Nephron (organoid): Measurements from ENCODE around the gene ACTR3.

Experiments
- H3K27ac Mint-ChIP-seq, 3 experiments: 2 replicates each; pipeline ENCODE4 v1.8.0; 2020; ENCODE audit warnings: mixed read lengths in 3 of 3, mild to moderate bottlenecking in 2 of 3, moderate library complexity in 1 of 3
- H3K27me3 Mint-ChIP-seq: 2 replicates; pipeline ENCODE4 v1.8.0; 2021; ENCODE audit warnings: low read depth, mild to moderate bottlenecking, moderate library complexity, mixed read lengths
- H3K36me3 Mint-ChIP-seq: 2 replicates; pipeline ENCODE4 v1.8.0; 2020; ENCODE audit warnings: low read depth, mixed read lengths
- H3K4me1 Mint-ChIP-seq: 2 replicates; pipeline ENCODE4 v1.8.0; 2020; ENCODE audit warnings: mixed read lengths
- H3K4me3 Mint-ChIP-seq, 3 experiments: 2 replicates each; pipeline ENCODE4 v1.8.0; 2020; ENCODE audit warnings: mild to moderate bottlenecking in 3 of 3, mixed read lengths in 3 of 3, moderate library complexity in 2 of 3
- H3K9me3 Mint-ChIP-seq: 2 replicates; pipeline ENCODE4 v1.8.0; 2020; ENCODE audit warnings: mixed read lengths
- CTCF ChIP-seq, 3 experiments: fragments of 200-600 bp; sonication (generic); IDR thresholded peaks; one replicate each; pipeline ENCODE4 v1.5.0; 2021; ENCODE audit warnings: antibody characterized with exemption in 3 of 3; ENCODE audit not compliant: unreplicated experiment in 3 of 3

Gene ACTR3

GRCh38 chr2:113869253-113869652, 20.6 kb upstream of the ACTR3 start:
- Mint-ChIP-seq H3K27me3 (peaks cover 7% of the 10 kb centered on the region), H3K9me3 (no peaks in the 10 kb centered on the region), H3K36me3 (no peaks in the 10 kb centered on the region), H3K27ac (no peak overlapping the region), H3K4me3 (no peak overlapping the region), H3K4me1 (no peaks in the 10 kb centered on the region)
- no peak for TF ChIP-seq CTCF (IDR thresholded peaks at IDR 0.05; ENCODE audit: unreplicated experiment in 3 of 3)

- Mint-ChIP-seq H3K9me3 (no peaks in the 10 kb centered on the region), H3K4me3 (no peak overlapping the region), H3K36me3 (no peaks in the 10 kb centered on the region), H3K27me3 (peaks cover 7% of the 10 kb centered on the region), H3K4me1 (no peaks in the 10 kb centered on the region), H3K27ac (no peak overlapping the region)
- TF ChIP-seq CTCF (IDR thresholded peaks at IDR 0.05; ENCODE audit: unreplicated experiment in 3 of 3): no peak
Measured at GRCh38 chr2:113872201-113872600, 17.7 kb upstream of the ACTR3 start.

GRCh38 chr2:113873867-113874266, 16.0 kb upstream of the ACTR3 start:
- Mint-ChIP-seq H3K9me3 (no peaks in the 10 kb centered on the region), H3K36me3 (no peaks in the 10 kb centered on the region), H3K27ac (no peak overlapping the region), H3K4me3 (no peak overlapping the region), H3K4me1 (peaks cover 13% of the 10 kb centered on the region), H3K27me3 (peaks cover 4% of the 10 kb centered on the region)
- no peak for TF ChIP-seq CTCF (IDR thresholded peaks at IDR 0.05; ENCODE audit: unreplicated experiment in 3 of 3)

- Mint-ChIP-seq H3K9me3 (no peaks in the 10 kb centered on the region), H3K4me1 (peaks cover 21% of the 10 kb centered on the region), H3K27me3 (no peaks in the 10 kb centered on the region), H3K36me3 (no peaks in the 10 kb centered on the region), H3K27ac (no peak overlapping the region), H3K4me3 (no peak overlapping the region)
- TF ChIP-seq CTCF (IDR thresholded peaks at IDR 0.05; ENCODE audit: unreplicated experiment in 3 of 3): no peak
Measured at GRCh38 chr2:113875135-113875534, 14.8 kb upstream of the ACTR3 start.

- Mint-ChIP-seq H3K36me3 (no peaks in the 10 kb centered on the region), H3K9me3 (no peaks in the 10 kb centered on the region), H3K4me3 (no peak overlapping the region), H3K4me1 (peaks cover 25% of the 10 kb centered on the region), H3K27ac (peak overlapping the region; percentile 58 to 94 (median 68)), H3K27me3 (no peaks in the 10 kb centered on the region)
- TF ChIP-seq CTCF (IDR thresholded peaks at IDR 0.05; ENCODE audit: unreplicated experiment in 3 of 3): no peak
Measured at GRCh38 chr2:113876503-113877387, 13.1 kb upstream of the ACTR3 start.
